Right kidney (tissue), 9 donors: ENCODE results near the gene KRTAP2-3.
"Not testable (repeated sequence)": the region's sequence is repeated elsewhere in the genome, so short reads cannot be mapped to it uniquely, and the experiment has no call there.

Experiments used
- DNase-seq: peaks from one replicate; pipeline ENCODE4 v3.0.0-alpha.2; 2016
- long read RNA-seq, 8 donors: transcript quantifications; one replicate each; lab custom pipeline, GENCODE V29; 2026

Gene KRTAP2-3
- long read RNA-seq, donor 1: 0 reads
- long read RNA-seq, donor 2: 0 reads
- long read RNA-seq, donor 3: 0 reads
- long read RNA-seq, donor 4: 0 reads
- long read RNA-seq, donor 5: 0 reads
- long read RNA-seq, donor 6: 0 reads
- long read RNA-seq, donor 7: 0 reads
- long read RNA-seq, donor 8: 0 reads

DNA sequence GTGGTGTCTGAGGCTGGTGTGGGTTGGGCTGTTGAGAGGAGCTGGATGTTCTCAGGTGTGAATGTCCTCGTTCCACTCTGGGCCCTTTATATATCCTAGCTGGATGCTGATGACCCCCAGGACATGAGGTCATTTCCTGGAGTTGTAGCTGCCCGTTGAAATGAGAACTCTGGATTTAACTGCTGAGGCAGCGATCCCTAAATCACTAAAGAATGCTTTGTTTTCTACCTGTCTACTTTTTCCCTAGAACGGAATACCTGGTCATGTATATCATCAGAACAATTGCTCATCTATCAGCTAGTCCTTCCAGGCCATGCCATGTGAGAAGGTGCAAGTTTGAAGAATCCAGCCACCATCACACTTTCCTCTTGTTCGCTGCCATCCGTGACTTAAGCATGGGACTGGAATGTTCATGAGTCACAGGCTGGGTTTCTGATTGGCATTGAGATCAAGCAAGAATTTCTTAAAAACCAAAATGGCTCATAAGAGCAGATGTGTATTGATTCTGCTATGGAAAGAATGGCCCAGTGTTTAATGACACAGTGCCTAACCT lies at the start of gene KRTAP2-3:
Gene KRTAP2-3, minus strand, starts transcription at position 63 of the 553 bp plus-strand sequence. CDS start 64 bp downstream, outside the sequence.
- DNase-seq: no peak

GRCh38 chr17:41108728-41109386 lies 48.9 kb upstream of the KRTAP2-3 start:
- DNase-seq: not testable (repeated sequence)

DNA sequence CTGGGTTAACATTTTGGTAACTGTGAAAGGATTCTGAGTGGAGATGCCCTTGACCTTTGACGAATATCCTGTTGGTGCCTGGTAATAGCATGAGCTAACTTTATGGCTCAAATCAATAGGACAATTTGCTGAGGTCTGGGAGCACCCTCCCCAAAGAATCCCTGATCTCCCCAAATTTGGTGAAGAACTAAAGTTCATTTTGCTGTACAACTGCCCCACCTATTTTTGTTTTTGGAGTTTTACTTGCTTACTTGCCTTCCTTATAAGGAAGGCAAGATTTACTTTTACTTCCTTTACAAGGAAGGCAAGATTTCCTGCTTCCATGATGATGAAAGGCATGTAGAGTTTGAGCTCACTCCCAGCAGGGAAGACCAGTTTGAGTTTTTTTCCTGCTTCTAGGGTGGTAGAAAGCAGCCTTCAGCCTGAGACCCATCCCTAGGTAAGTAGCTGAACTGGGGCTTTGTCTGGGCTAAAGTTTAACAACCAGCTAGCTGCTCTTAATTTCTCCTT lies 48.1 kb upstream of the KRTAP2-3 start:
- no peak for DNase-seq

DNA sequence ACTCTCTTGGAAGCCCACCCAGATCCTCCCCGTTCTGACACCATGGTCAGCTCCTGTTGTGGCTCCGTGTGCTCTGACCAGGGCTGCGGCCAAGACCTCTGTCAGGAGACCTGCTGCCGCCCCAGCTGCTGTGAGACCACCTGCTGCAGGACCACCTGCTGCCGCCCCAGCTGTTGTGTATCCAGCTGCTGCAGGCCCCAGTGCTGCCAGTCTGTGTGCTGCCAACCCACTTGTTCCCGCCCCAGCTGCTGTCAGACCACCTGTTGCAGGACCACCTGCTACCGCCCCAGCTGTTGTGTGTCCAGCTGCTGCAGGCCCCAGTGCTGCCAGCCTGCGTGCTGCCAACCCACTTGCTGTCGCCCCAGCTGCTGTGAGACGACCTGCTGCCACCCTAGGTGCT lies 45.4 kb upstream of the KRTAP2-3 start, which contains the start of gene KRTAP4-9:
Gene KRTAP4-9, plus strand, starts transcription at position 43 of the 400 bp plus-strand sequence. Its CDS starts 0 bp downstream, at position 43.
- DNase-seq: not testable (repeated sequence)

- not testable (repeated sequence) for DNase-seq
These were observed 44.6 kb upstream of the KRTAP2-3 start for GRCh38 chr17:41104386-41105038.

DNA sequence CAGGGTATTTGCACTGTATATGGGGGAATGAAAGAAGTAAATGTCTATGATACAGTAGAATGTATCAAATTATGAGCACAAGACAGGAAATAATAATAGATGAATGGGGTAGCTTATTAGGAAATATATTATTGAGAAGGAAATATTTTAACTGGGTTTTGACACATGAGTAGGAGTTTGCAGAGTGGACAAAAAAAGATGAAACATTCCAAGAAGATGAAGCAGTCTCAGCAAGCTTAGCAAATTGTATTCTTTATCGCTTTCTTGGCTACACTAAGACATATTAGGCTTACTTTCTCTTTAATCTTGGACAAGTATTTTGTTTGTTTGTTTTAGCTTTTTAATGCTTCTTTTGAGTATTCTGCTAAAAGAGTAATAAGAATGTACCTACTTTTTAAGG lies 44.0 kb upstream of the KRTAP2-3 start:
- no peak for DNase-seq

- no peak for DNase-seq
These were observed 41.8 kb upstream of the KRTAP2-3 start, which contains the start of gene KRTAP4-16 for GRCh38 chr17:41101586-41102259. TSS of gene KRTAP4-16 (minus strand) at chr17:41102209. CDS start at chr17:41102209, 0 bp downstream.

GRCh38 chr17:41099682-41100480 lies 40.0 kb upstream of the KRTAP2-3 start:
- DNase-seq: not testable (repeated sequence)

- no peak for DNase-seq
These were observed 38.6 kb upstream of the KRTAP2-3 start for GRCh38 chr17:41098481-41098880.

DNA sequence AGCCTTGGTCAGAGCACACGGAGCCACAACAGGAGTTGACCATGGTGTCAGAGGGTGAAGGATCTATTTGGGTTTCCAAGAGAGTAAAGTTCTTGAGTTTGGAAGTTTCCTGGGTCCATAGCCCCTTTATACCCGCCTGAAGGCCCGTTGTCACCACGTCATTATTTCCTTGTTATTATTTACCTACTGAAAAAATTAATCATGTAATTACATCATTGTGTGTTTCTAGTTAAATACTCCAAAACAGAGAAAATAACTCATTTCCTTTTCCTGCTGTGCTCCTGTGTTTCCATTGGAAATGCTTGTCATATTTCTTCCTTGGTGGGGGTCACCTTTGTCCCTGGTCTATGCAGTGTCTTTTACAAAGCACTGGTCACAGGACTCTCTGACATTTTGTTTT lies 38.1 kb upstream of the KRTAP2-3 start, which contains the start of gene KRTAP4-8:
Gene KRTAP4-8, minus strand, starts transcription at position 101 of the 400 bp plus-strand sequence. Its CDS starts 58 bp downstream, at position 43.
- DNase-seq: no peak

GRCh38 chr17:41096055-41096454 lies 36.1 kb upstream of the KRTAP2-3 start:
- no peak for DNase-seq

DNA sequence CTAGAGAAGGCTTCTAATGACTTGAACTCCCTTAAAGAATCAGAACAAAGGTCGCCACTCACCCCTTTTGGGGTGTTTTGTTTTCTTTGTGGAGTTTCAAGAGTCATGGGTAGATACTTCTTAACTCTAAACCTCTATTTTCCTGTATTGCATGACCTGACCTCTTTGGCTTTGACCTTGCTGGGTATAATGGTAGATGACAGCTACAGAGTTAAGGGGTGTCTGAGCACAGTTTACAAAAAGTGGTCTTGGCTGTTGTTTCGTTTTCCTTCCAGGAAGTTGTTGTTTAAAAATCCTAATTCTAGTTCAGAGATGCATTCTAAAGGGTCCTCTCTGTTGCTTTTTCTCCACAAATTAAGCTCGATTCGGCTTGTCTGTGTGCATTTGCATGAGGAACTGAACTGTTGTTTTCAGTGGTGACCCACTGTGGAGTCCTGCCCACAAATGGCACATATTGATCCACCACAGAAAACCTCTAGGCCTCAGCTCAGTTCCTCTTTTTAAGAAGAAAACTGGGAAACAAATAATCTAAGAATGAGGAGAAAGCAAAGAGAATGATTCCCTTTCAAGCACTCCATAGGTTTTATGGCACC lies 28.9 kb upstream of the KRTAP2-3 start:
- not testable (repeated sequence) for DNase-seq

GRCh38 chr17:41084100-41084856 lies 24.4 kb upstream of the KRTAP2-3 start, which contains the start of gene KRTAP4-7:
TSS of gene KRTAP4-7 (plus strand) at chr17:41084150. CDS start at chr17:41084207, 57 bp downstream.
- not testable (repeated sequence) for DNase-seq

DNA sequence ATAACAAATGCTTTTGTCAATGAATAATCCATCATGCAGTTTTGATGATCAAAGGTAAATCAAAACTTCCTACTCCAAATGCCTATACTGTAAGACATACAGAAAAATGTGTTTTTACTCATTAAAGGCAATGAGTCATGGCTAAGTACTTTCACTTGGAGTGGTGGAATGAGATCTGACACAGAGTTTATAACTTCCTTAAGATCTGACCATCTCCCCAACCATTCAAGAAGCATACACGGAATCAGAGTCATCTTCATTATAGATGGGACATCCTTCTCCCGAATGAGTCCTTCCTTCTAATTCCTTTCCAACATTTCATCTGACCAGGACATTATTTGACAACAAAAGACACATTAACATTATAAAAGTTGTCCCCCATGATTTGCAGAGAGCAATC lies 23.5 kb upstream of the KRTAP2-3 start:
- DNase-seq: not testable (repeated sequence)

- no peak for DNase-seq
These were observed 22.7 kb upstream of the KRTAP2-3 start for GRCh38 chr17:41082626-41083025.

GRCh38 chr17:41076788-41077187 lies 16.9 kb upstream of the KRTAP2-3 start:
- no peak for DNase-seq

GRCh38 chr17:41073676-41074075 lies 13.8 kb upstream of the KRTAP2-3 start:
- DNase-seq: no peak

DNA sequence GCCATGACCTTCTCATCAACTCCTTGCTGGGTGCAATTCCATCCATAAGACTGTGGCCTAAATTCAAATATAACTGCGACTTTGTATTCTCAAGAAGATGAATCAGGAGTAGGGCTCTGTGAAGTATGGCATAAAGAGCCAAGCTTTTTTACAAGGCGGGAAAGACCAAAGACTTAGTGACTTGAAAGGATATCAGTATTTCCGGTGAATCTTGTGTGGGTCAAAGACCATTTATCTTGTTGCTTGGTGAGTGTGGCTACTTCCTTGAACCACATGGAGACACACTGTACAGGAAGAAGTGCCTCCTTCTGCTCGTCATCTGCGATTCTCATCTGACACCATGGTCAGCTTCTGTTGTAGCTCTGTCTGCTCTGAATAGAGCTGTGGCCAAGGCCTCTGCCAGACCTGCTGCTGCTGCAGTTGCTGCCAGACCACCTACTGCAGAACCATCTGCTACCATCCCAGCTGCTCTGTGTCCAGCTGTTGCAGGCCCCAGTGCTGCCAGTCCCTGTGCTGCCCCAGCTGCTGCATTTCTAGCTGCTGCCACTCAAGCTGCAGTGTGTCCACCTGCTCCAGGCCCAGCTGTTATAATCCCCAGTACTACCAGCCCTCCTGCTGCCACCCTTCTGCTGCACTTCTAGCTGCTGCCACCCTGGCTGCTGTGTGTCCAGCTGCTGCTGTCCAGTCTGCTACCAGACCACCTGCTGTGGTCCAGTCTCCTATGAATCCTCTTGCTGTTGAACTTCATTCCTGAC lies 11.9 kb upstream of the KRTAP2-3 start:
- DNase-seq: no peak

DNA sequence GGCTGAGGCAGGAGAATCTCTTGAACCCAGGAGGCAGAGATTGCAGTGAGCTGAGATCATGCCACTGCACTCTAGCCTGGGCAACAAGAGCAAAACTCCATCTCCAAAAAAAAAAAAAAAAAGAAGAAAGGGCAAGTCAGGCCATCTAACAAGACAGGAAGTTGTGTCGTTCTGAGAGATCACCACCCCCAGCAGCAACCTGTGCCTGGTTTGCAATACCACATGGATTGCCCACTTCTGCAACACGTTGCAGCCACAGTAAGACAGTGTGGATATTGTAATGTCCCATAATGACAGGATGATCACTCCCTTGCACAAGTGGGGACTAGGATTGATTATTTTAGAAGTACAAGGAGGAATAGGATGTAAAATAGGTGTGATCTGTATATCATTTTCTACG lies 9.1 kb upstream of the KRTAP2-3 start:
- DNase-seq: no peak
